ENCODE measurements around the gene FAIM2. TPM values are rescaled to one million over a fixed set of nuclear protein-coding genes. Genes with fewer than 3 reads are reported as not detected.

FAIM2 gene
- total and polyA plus RNA-seq, 2 donors from 2014 or later = 1.3 to 5.5 TPM

DNA sequence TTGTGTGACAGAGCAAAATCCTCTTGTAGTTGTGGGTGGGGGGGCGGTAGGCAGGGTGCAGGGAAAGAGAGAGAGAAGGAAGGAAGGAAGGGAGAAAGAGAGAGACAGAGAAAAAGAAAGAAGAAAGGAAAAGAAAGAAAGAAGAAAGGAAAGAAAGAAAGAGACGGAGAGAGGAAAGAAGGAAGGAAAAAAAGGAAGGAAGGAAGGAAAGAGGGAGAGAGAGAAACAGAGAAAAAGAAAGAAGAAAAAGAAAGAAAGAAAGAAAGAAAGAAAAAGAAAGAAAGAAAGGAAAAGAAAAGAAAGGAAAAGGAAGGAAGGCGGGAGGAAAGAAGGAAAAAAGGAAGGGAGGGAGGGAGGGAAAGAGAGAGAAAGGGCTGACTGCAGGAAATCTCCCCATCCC lies 17.6 kb upstream of the FAIM2 start:
- no peaks in the 10 kb centered on the region for H3K36me3 ChIP-seq (ENCODE audit: control insufficient read depth in 2 of 3, insufficient read depth in 3 of 3, low read length in 3 of 3)
- H3K9ac ChIP-seq (ENCODE audit: low read length in 3 of 3) = no peak overlapping the region
- TF ChIP-seq, protein P1, sequence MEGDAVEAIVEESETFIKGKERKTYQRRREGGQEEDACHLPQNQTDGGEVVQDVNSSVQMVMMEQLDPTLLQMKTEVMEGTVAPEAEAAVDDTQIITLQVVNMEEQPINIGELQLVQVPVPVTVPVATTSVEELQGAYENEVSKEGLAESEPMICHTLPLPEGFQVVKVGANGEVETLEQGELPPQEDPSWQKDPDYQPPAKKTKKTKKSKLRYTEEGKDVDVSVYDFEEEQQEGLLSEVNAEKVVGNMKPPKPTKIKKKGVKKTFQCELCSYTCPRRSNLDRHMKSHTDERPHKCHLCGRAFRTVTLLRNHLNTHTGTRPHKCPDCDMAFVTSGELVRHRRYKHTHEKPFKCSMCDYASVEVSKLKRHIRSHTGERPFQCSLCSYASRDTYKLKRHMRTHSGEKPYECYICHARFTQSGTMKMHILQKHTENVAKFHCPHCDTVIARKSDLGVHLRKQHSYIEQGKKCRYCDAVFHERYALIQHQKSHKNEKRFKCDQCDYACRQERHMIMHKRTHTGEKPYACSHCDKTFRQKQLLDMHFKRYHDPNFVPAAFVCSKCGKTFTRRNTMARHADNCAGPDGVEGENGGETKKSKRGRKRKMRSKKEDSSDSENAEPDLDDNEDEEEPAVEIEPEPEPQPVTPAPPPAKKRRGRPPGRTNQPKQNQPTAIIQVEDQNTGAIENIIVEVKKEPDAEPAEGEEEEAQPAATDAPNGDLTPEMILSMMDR (IDR thresholded peaks at IDR 0.05; ENCODE audit: borderline replicate concordance, extremely low read depth, insufficient read depth) = no peak
- no peaks in the 10 kb centered on the region for H3K27me3 ChIP-seq (ENCODE audit: control insufficient read depth, insufficient read depth, low read length)
- H3K27ac ChIP-seq (ENCODE audit: low read depth in 2 of 2, low read length in 2 of 2) = no peak overlapping the region
- H3K4me1 ChIP-seq (ENCODE audit: control insufficient read depth in 2 of 3, insufficient read depth in 2 of 3, low read depth in 1 of 3, low read length in 3 of 3) = peaks cover 0 to 2% (median 0%) of the 10 kb centered on the region in 3 donors
- H3K9me3 ChIP-seq (ENCODE audit: control insufficient read depth in 2 of 3, insufficient read depth in 1 of 3, low read length in 3 of 3) = no peaks in the 10 kb centered on the region
- no peak overlapping the region for H3K4me3 ChIP-seq (ENCODE audit: low read length in 3 of 3)
- FAIRE-seq (no peak), DNase-seq (no peak)
- intact Hi-C loops (cut with DNase I) = no loop called here

DNA sequence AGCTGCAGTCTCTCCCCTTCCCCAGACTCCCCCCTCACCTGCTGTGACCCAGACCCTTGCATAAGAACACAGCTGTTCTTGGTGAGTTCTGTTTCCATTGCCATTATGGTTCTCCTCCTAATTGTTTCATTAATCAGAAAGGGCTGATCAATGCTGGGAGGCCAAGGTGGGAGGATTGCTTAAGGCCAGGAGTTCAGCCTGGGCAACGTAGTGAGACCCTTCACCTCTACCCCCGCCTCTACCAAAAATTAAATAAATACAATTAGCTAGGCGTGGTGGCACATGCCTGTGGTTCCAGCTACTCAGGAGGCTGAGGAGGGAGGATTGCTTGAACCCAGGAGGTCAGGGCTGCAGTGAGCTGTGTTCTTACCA lies 17.2 kb upstream of the FAIM2 start:
- TF ChIP-seq, protein P1 (IDR thresholded peaks at IDR 0.05; ENCODE audit: borderline replicate concordance, extremely low read depth, insufficient read depth) = no peak
- H3K9ac ChIP-seq (ENCODE audit: low read length in 3 of 3) = no peak overlapping the region
- intact Hi-C loops (cut with DNase I) = no loop called here
- no peak for FAIRE-seq
- H3K9me3 ChIP-seq (ENCODE audit: control insufficient read depth in 2 of 3, insufficient read depth in 1 of 3, low read length in 3 of 3) = no peaks in the 10 kb centered on the region
- peaks cover 0 to 2% (median 0%) of the 10 kb centered on the region in 3 donors for H3K4me1 ChIP-seq (ENCODE audit: control insufficient read depth in 2 of 3, insufficient read depth in 2 of 3, low read depth in 1 of 3, low read length in 3 of 3)
- DNase-seq = no peak
- no peaks in the 10 kb centered on the region for H3K36me3 ChIP-seq (ENCODE audit: control insufficient read depth in 2 of 3, insufficient read depth in 3 of 3, low read length in 3 of 3)
- no peak overlapping the region for H3K4me3 ChIP-seq (ENCODE audit: low read length in 3 of 3)
- H3K27me3 ChIP-seq (ENCODE audit: control insufficient read depth, insufficient read depth, low read length) = no peaks in the 10 kb centered on the region
- H3K27ac ChIP-seq (ENCODE audit: low read depth in 2 of 2, low read length in 2 of 2) = no peak overlapping the region

DNA sequence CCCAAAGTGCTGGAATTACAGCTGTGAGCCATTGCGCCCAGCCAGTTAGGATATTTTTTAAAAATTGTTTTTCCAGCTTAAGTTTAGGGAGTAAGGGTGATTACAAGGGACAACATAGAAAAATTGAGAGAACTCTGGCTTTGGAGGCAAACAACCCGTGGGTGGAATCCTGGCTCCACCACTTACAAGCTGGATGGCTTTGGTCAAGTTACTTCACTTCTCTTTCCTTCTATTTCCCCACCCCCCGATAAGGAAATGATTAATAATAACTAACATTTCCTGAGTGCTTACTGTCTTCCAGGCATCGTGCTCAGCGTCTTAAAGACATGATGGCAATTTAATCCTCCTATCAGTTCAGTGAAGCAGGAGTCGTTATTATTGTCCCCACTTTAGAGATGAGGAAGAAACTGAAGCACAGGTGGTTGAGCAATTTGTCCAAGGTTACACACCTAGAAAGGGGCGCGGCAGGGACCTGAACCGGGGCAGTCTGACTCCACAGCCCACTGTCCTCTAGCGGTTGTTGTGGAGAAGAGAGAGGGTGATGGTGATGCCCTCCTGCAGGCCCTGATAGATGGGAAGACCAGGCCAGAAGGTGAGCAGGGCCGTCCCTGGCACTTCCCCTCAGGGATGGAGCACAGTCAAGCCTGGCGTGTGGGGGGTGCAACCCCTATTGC lies 16.7 kb upstream of the FAIM2 start:
- Histone ChIP-seq H3K4me3 (ENCODE audit: low read length in 3 of 3) (no peak overlapping the region), H3K27ac (ENCODE audit: low read depth in 2 of 2, low read length in 2 of 2) (no peak overlapping the region), H3K36me3 (ENCODE audit: control insufficient read depth in 2 of 3, insufficient read depth in 3 of 3, low read length in 3 of 3) (no peaks in the 10 kb centered on the region), H3K9me3 (ENCODE audit: control insufficient read depth in 2 of 3, insufficient read depth in 1 of 3, low read length in 3 of 3) (no peaks in the 10 kb centered on the region), H3K27me3 (ENCODE audit: control insufficient read depth, insufficient read depth, low read length) (no peaks in the 10 kb centered on the region), H3K9ac (ENCODE audit: low read length in 3 of 3) (no peak overlapping the region), H3K4me1 (ENCODE audit: control insufficient read depth in 2 of 3, insufficient read depth in 2 of 3, low read depth in 1 of 3, low read length in 3 of 3) (peaks cover 0 to 2% (median 0%) of the 10 kb centered on the region in 3 donors)
- TF ChIP-seq, protein P1 (IDR thresholded peaks at IDR 0.05; ENCODE audit: borderline replicate concordance, extremely low read depth, insufficient read depth) = no peak
- FAIRE-seq (no peak), DNase-seq (no peak)
- intact Hi-C loops (cut with DNase I) = no loop called here

DNA sequence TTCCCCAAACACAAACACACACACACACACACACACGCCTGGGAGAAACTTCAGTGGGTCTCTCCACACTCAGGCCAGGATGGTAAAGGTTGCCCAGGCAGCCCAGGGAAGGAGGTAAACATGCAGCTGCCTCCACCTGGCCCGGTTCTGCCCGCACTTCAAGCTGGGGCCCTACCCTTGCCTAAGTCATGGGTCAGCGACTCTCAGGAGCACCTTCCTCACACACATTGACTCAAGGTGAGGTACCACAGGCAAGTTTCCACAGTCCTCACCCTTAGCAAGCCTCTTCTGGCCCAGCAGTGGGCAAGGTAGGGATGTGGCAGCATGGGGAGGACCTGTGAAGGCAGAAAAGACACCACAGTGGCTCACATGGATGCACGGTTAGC lies 14.1 kb upstream of the FAIM2 start:
- Histone ChIP-seq H3K4me3 (ENCODE audit: low read length in 3 of 3) (no peak overlapping the region), H3K9ac (ENCODE audit: low read length in 3 of 3) (no peak overlapping the region), H3K36me3 (ENCODE audit: control insufficient read depth in 2 of 3, insufficient read depth in 3 of 3, low read length in 3 of 3) (no peaks in the 10 kb centered on the region), H3K27me3 (ENCODE audit: control insufficient read depth, insufficient read depth, low read length) (no peaks in the 10 kb centered on the region), H3K4me1 (ENCODE audit: control insufficient read depth in 2 of 3, insufficient read depth in 2 of 3, low read depth in 1 of 3, low read length in 3 of 3) (peaks cover 0 to 2% (median 0%) of the 10 kb centered on the region in 3 donors), H3K27ac (ENCODE audit: low read depth in 2 of 2, low read length in 2 of 2) (no peak overlapping the region), H3K9me3 (ENCODE audit: control insufficient read depth in 2 of 3, insufficient read depth in 1 of 3, low read length in 3 of 3) (no peaks in the 10 kb centered on the region)
- TF ChIP-seq, protein P1 (IDR thresholded peaks at IDR 0.05; ENCODE audit: borderline replicate concordance, extremely low read depth, insufficient read depth) = no peak
- DNase-seq (peak in 3 of 5 donors; percentile 25 to 43 (median 36)), FAIRE-seq (no peak)
- intact Hi-C loops (cut with DNase I) = no loop called here

All from kidney (tissue), 14 donors.